Measurements from ENCODE around the gene CPZ. TPM values are rescaled to one million over a fixed set of nuclear protein-coding genes. Genes with fewer than 3 reads are reported as not detected.

The CPZ gene
- total RNA-seq, 4 donors from 2014 or later: 1.2 to 2.0 (median 1.5) TPM; not detected in 1

DNA sequence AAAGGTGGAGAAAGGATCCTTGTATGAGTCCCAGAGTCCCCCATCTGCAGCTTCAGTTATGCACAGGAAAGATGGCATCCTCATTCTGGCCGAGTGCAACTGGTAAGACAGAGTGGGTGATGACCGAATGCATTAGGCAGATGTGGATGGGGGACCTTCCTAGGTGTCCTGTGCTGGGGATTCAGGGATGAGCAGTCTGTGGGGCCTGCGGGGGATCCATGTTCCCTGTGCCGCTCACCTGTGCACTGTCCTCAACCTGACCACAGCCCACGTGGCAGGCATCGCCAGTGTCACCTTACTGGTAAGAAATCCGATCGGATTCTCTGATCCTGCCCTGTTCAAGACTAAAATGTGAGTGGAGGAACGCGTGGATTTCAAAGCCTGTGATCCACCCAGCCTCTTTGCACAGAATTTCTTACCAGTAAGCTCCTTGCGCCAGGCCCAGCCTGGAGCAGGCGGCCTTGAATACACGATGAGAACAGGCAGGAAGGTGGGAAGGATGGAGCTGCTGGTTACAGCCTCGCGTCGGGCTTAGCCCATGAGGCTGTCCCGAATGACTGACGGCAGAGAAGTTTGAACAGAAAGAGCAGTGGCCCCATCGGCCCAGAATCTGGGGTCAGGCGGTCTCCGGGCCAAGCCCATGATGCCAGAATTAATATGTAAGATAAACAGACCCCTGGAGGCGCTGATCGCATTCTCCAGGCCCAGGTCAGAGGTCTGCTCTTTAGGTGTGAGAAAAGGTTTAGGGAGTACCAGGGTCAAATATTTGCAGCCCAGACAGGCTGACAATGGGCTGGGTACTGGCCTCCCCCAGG is 56.5 kb downstream of the CPZ start:
- Histone ChIP-seq H3K27ac (no peak overlapping the region), H3K4me3 (no peak overlapping the region), H3K27me3 (no peaks in the 10 kb centered on the region), H3K9me3 (no peaks in the 10 kb centered on the region), H3K4me1 (no peaks in the 10 kb centered on the region), H3K36me3 (no peaks in the 10 kb centered on the region)
- DNase-seq: peak in 2 of 3 donors; percentile 28 to 34
- TF ChIP-seq, protein P1, sequence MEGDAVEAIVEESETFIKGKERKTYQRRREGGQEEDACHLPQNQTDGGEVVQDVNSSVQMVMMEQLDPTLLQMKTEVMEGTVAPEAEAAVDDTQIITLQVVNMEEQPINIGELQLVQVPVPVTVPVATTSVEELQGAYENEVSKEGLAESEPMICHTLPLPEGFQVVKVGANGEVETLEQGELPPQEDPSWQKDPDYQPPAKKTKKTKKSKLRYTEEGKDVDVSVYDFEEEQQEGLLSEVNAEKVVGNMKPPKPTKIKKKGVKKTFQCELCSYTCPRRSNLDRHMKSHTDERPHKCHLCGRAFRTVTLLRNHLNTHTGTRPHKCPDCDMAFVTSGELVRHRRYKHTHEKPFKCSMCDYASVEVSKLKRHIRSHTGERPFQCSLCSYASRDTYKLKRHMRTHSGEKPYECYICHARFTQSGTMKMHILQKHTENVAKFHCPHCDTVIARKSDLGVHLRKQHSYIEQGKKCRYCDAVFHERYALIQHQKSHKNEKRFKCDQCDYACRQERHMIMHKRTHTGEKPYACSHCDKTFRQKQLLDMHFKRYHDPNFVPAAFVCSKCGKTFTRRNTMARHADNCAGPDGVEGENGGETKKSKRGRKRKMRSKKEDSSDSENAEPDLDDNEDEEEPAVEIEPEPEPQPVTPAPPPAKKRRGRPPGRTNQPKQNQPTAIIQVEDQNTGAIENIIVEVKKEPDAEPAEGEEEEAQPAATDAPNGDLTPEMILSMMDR (IDR thresholded peaks at IDR 0.05): no peak
- TF ChIP-seq POLR2A (IDR thresholded peaks at IDR 0.05): no peak

- peak in 2 of 3 donors; percentile 29 to 33 for DNase-seq
- Histone ChIP-seq H3K4me1 (no peaks in the 10 kb centered on the region), H3K9me3 (no peaks in the 10 kb centered on the region), H3K27me3 (no peaks in the 10 kb centered on the region), H3K36me3 (no peaks in the 10 kb centered on the region), H3K27ac (no peak overlapping the region), H3K4me3 (no peak overlapping the region)
- TF ChIP-seq POLR2A (IDR thresholded peaks at IDR 0.05): no peak
- TF ChIP-seq, protein P1 (IDR thresholded peaks at IDR 0.05): no peak
Observed at GRCh38 chr4:8649631-8650361, 57.2 kb downstream of the CPZ start.

DNA sequence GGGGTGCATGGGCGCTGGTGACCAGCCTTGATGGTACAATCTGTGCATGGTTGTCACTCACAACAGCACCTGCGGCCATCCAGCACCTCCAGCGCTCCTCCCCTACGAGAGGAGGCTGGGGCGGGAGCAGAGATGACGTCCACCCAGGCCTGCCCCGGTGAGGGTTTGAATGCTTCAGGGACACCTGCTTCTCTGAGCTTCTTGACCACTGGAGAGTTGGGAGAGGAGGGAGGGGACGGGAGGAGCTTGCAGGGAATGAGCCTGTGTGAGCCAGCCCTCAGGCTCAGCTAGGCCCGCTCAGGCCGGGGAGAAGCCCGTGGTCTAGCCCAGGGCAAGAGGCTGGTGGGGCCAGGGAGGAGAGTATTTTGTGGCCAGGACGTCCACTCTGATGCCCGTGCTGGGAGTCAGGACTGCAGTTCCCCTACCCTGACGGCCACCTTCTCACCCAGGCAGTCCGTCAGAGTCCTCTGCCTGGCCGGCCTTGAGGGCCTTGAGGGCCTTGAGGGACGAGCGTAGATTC is 59.2 kb downstream of the CPZ start:
- Histone ChIP-seq H3K36me3 (no peaks in the 10 kb centered on the region), H3K27ac (no peak overlapping the region), H3K27me3 (no peaks in the 10 kb centered on the region), H3K4me3 (no peak overlapping the region), H3K9me3 (no peaks in the 10 kb centered on the region), H3K4me1 (no peaks in the 10 kb centered on the region)
- TF ChIP-seq POLR2A (IDR thresholded peaks at IDR 0.05): no peak
- TF ChIP-seq, protein P1 (IDR thresholded peaks at IDR 0.05): no peak
- DNase-seq: peak in 2 of 3 donors; percentile 31 to 38

- peak in 2 of 3 donors; percentile 29 to 31 for DNase-seq
- Histone ChIP-seq H3K36me3 (no peaks in the 10 kb centered on the region), H3K4me1 (no peaks in the 10 kb centered on the region), H3K27ac (no peak overlapping the region), H3K27me3 (no peaks in the 10 kb centered on the region), H3K4me3 (no peak overlapping the region), H3K9me3 (no peaks in the 10 kb centered on the region)
- TF ChIP-seq, protein P1 (IDR thresholded peaks at IDR 0.05): no peak
- no peak for TF ChIP-seq POLR2A (IDR thresholded peaks at IDR 0.05)
Observed at GRCh38 chr4:8652181-8653078, 59.9 kb downstream of the CPZ start.

Data from Peyer's patch (tissue), 4 donors.